Germinal center (tissue), 1 donor: Measurements from ENCODE around the gene C7orf33.
"Not testable (repeated sequence)": the region's sequence is repeated elsewhere in the genome, so short reads cannot be mapped to it uniquely, and the experiment has no call there.

Experiments used
- DNase-seq: peaks from one replicate; pipeline ENCODE4 v3.0.0; 2012; ENCODE audit warnings: mixed read lengths, low spot score

C7orf33 gene

GRCh38 chr7:148580446-148580845 is 10.1 kb upstream of the C7orf33 start:
- DNase-seq: no peak

- DNase-seq: no peak
Measured at GRCh38 chr7:148581624-148582023, 8.9 kb upstream of the C7orf33 start.

GRCh38 chr7:148584154-148584827 is 6.3 kb upstream of the C7orf33 start:
- DNase-seq: no peak

- DNase-seq: no peak
Measured at GRCh38 chr7:148585399-148585798, 5.2 kb upstream of the C7orf33 start.

GRCh38 chr7:148587076-148587475 is 3.5 kb upstream of the C7orf33 start:
- no peak for DNase-seq

GRCh38 chr7:148588168-148588567 is 2.4 kb upstream of the C7orf33 start:
- no peak for DNase-seq

- no peak for DNase-seq
Measured at GRCh38 chr7:148588670-148589131, 1.9 kb upstream of the C7orf33 start.

- no peak for DNase-seq
Measured at GRCh38 chr7:148589640-148590039, 926 bp upstream of the C7orf33 start.

- DNase-seq: not testable (repeated sequence)
Measured at GRCh38 chr7:148596354-148596753, 5.8 kb downstream of the C7orf33 start.

- no peak for DNase-seq
Measured at GRCh38 chr7:148598351-148598750, 7.8 kb downstream of the C7orf33 start.

GRCh38 chr7:148605350-148605749 is 14.8 kb downstream of the C7orf33 start:
- DNase-seq: no peak

- DNase-seq: no peak
Measured at GRCh38 chr7:148607151-148607661, 16.6 kb downstream of the C7orf33 start.

- no peak for DNase-seq
Measured at GRCh38 chr7:148609045-148609725, 18.6 kb downstream of the C7orf33 start.

- DNase-seq: no peak
Measured at GRCh38 chr7:148611692-148612091, 21.1 kb downstream of the C7orf33 start.

GRCh38 chr7:148615085-148615730 is 24.6 kb downstream of the C7orf33 start:
- DNase-seq: no peak

- DNase-seq: no peak
Measured at GRCh38 chr7:148620749-148621359, 30.3 kb downstream of the C7orf33 start.

- DNase-seq: no peak
Measured at GRCh38 chr7:148621563-148621962, 31.0 kb downstream of the C7orf33 start.

- DNase-seq: no peak
Measured at GRCh38 chr7:148622887-148623585, 32.5 kb downstream of the C7orf33 start.

- no peak for DNase-seq
Measured at GRCh38 chr7:148623586-148624282, 33.2 kb downstream of the C7orf33 start.

GRCh38 chr7:148624735-148625134 is 34.2 kb downstream of the C7orf33 start:
- DNase-seq: no peak

- DNase-seq: no peak
Measured at GRCh38 chr7:148625342-148625741, 34.8 kb downstream of the C7orf33 start.
